PFSK-1 (cell line): ENCODE data around the gene HDAC6.

ENCODE experiments used
- REST ChIP-seq, 2 experiments: IDR thresholded peaks; 2 replicates each; pipeline versions ENCODE4 v1.6.1 to v1.8.0; 2011 to 2012; ENCODE audit warnings: low read depth in 2 of 2, low read length in 2 of 2, control low read depth in 1 of 2, inconsistent platforms in 1 of 2, mild to moderate bottlenecking in 1 of 2, moderate library complexity in 1 of 2; ENCODE audit not compliant: insufficient read depth in 1 of 2
- TAF1 ChIP-seq: IDR thresholded peaks from 2 replicates; pipeline ENCODE4 v1.6.1; 2012; ENCODE audit warnings: low read length, control low read depth, borderline replicate concordance; ENCODE audit not compliant: insufficient read depth

- no peak for TF ChIP-seq REST (IDR thresholded peaks at IDR 0.05; ENCODE audit: insufficient read depth in 1 of 2, low read depth in 2 of 2, low read length in 2 of 2)
- no peak for TF ChIP-seq TAF1
Measured at GRCh38 chrX:48786825-48787504, 14.9 kb upstream of the HDAC6 start.
